ENCODE measurements around the gene METTL9. TPM values are rescaled to one million over a fixed set of nuclear protein-coding genes. Genes with fewer than 3 reads are reported as not detected.

METTL9 gene
- total and polyA plus RNA-seq, 2 of the 13 experiments (the other 11 are each of a cell fraction or from before 2014, with no cell fraction given): 123 to 204 TPM

GRCh38 chr16:21651515-21651914, 52.1 kb downstream of the METTL9 start:
- in situ Hi-C loops (cut with HindIII; ENCODE audit: extremely low pct_ligation_motif_present, low pct_unique_long_range_greater_than_20kb): no loop called here
- CTCF ChIA-PET (ENCODE audit: low intra/inter-chr PET ratio, low total read pairs): no interaction called here

GRCh38 chr16:21652453-21652852, 53.1 kb downstream of the METTL9 start, which contains the start of gene IGSF6:
Gene IGSF6, minus strand, starts transcription at chr16:21652608. Its CDS starts 10 bp downstream, at chr16:21652598.
- CTCF ChIA-PET (ENCODE audit: low intra/inter-chr PET ratio, low total read pairs): no interaction called here
- intact Hi-C loops (cut with micrococcal nuclease; ENCODE audit: unreplicated experiment): no loop called here
- no peak for FAIRE-seq
- TF ChIP-seq TEAD2 (CRISPR knock-in tag; IDR thresholded peaks at IDR 0.05) (no peak), MIER2 (CRISPR knock-in tag; IDR thresholded peaks at IDR 0.05) (no peak), HNF1B (CRISPR knock-in tag; IDR thresholded peaks at IDR 0.05) (no peak), ZNF432 (CRISPR knock-in tag; IDR thresholded peaks at IDR 0.05; ENCODE audit: borderline replicate concordance) (no peak), ZNF547 (CRISPR knock-in tag; IDR thresholded peaks at IDR 0.05) (no peak), ZBTB14 (CRISPR knock-in tag; IDR thresholded peaks at IDR 0.05) (no peak), ZMYM4 (CRISPR knock-in tag; IDR thresholded peaks at IDR 0.05) (no peak), ZNF83 (CRISPR knock-in tag; IDR thresholded peaks at IDR 0.05; ENCODE audit: borderline replicate concordance) (no peak), ZNF253 (CRISPR knock-in tag; IDR thresholded peaks at IDR 0.05; ENCODE audit: borderline replicate concordance) (no peak), ZNF546 (CRISPR knock-in tag; conservative IDR thresholded peaks at IDR 0.05) (no peak), FOXA1 (IDR thresholded peaks at IDR 0.05) (no peak), FOXA1 (CRISPR knock-in tag; IDR thresholded peaks at IDR 0.05) (no peak), ZNF260 (CRISPR knock-in tag; IDR thresholded peaks at IDR 0.05; ENCODE audit: borderline replicate concordance, low read depth) (no peak), KDM3A (CRISPR knock-in tag; IDR thresholded peaks at IDR 0.05; ENCODE audit: low read depth) (no peak)

More at GRCh38 chr16:21651515-21651914, 52.1 kb downstream of the METTL9 start:
- H2AFZ ChIP-seq (ENCODE audit: low read length): no peak overlapping the region
- H3K79me2 ChIP-seq (ENCODE audit: insufficient read depth, low read length): no peaks in the 10 kb centered on the region
- TF ChIP-seq MLLT10 (CRISPR knock-in tag; IDR thresholded peaks at IDR 0.05) (no peak), ELF4 (CRISPR knock-in tag; IDR thresholded peaks at IDR 0.05; ENCODE audit: borderline replicate concordance) (no peak), PHF5A (CRISPR knock-in tag; IDR thresholded peaks at IDR 0.05; ENCODE audit: low read depth, unreplicated experiment) (no peak), FOSL2 (CRISPR knock-in tag; IDR thresholded peaks at IDR 0.05) (no peak), BATF2 (CRISPR knock-in tag; IDR thresholded peaks at IDR 0.05) (no peak), ZBTB7A (CRISPR knock-in tag; IDR thresholded peaks at IDR 0.05) (no peak), ZNF317 (CRISPR knock-in tag; IDR thresholded peaks at IDR 0.05) (no peak)
- peaks cover 13 to 24% of the 10 kb centered on the region in 2 experiments for H3K36me3 ChIP-seq (replicated peaks in 1 of 2; ENCODE audit: control insufficient read depth in 1 of 2, insufficient read depth in 2 of 2, low read length in 2 of 2)
- H4K20me1 ChIP-seq (ENCODE audit: insufficient read depth, low read length): peaks cover 3% of the 10 kb centered on the region; the same call in 1 of the 2 replicates
- H3K27ac ChIP-seq (ENCODE audit: extremely low read length, insufficient read depth, low read length): no peak overlapping the region
- BruUV-seq (replicated peaks): no TSS peak
- DNase-seq (ENCODE audit: low spot score) (no peak), FAIRE-seq (no peak), ATAC-seq (no peak)
- no peaks in the 10 kb centered on the region for H3K9me3 ChIP-seq (ENCODE audit: low read length)
- peaks cover 19% of the 10 kb centered on the region for H3K4me1 ChIP-seq (ENCODE audit: insufficient read depth, low read length)
- WGBS (ENCODE audit: low lambda C conversion rate): 96% methylated on average over 3 of the region's 3 CpGs
- no peaks in the 10 kb centered on the region for H3K27me3 ChIP-seq (ENCODE audit: control insufficient read depth in 1 of 2, insufficient read depth in 2 of 2, low read length in 2 of 2)
- intact Hi-C loops (cut with micrococcal nuclease; ENCODE audit: unreplicated experiment): no loop called here
- no peak overlapping the region for H3K4me3 ChIP-seq (replicated peaks in 1 of 3; ENCODE audit: insufficient read depth in 1 of 3, low read depth in 2 of 3, low read length in 3 of 3)
- H3K9ac ChIP-seq (ENCODE audit: insufficient read depth, low read depth, low read length): no peak overlapping the region
- no peak overlapping the region for H3K4me2 ChIP-seq (ENCODE audit: low read depth, low read length)
- POLR2A ChIA-PET: no interaction called here

More at GRCh38 chr16:21652453-21652852, 53.1 kb downstream of the METTL9 start, which contains the start of gene IGSF6:
- H3K79me2 ChIP-seq (ENCODE audit: insufficient read depth, low read length): no peaks in the 10 kb centered on the region
- WGBS (ENCODE audit: low lambda C conversion rate): 98% methylated on average over 6 of the region's 6 CpGs
- H2AFZ ChIP-seq (ENCODE audit: low read length): no peak within 1 kb of the TSS
- H3K9me3 ChIP-seq (ENCODE audit: low read length): no peaks in the 10 kb centered on the region
- no peaks in the 10 kb centered on the region for H3K27me3 ChIP-seq (ENCODE audit: control insufficient read depth in 1 of 2, insufficient read depth in 2 of 2, low read length in 2 of 2)
- BruUV-seq (replicated peaks): no TSS peak
- H3K36me3 ChIP-seq (replicated peaks in 1 of 2; ENCODE audit: control insufficient read depth in 1 of 2, insufficient read depth in 2 of 2, low read length in 2 of 2): peaks cover 13 to 24% of the 10 kb centered on the region in 2 experiments
- no peak within 1 kb of the TSS for H3K27ac ChIP-seq (ENCODE audit: extremely low read length, insufficient read depth, low read length)
- H4K20me1 ChIP-seq (ENCODE audit: insufficient read depth, low read length): peaks cover 3% of the 10 kb centered on the region; the same call in 1 of the 2 replicates
- peaks cover 10% of the 10 kb centered on the region for H3K4me1 ChIP-seq (ENCODE audit: insufficient read depth, low read length)
- H3K4me3 ChIP-seq (replicated peaks in 1 of 3; ENCODE audit: insufficient read depth in 1 of 3, low read depth in 2 of 3, low read length in 3 of 3): no peak within 1 kb of the TSS
- POLR2A ChIA-PET: no interaction called here
- in situ Hi-C loops (cut with HindIII; ENCODE audit: extremely low pct_ligation_motif_present, low pct_unique_long_range_greater_than_20kb): no loop called here
- H3K9ac ChIP-seq (ENCODE audit: insufficient read depth, low read depth, low read length): no peak within 1 kb of the TSS
- H3K4me2 ChIP-seq (ENCODE audit: low read depth, low read length): no peak within 1 kb of the TSS
- DNase-seq (ENCODE audit: low spot score) (no peak), ATAC-seq (no peak)

All from HepG2 (cell line).